Stomach (tissue), 4 donors: ENCODE results near the gene FBXW8.

ENCODE experiments used
- CTCF ChIP-seq, 7 experiments: fragments of 450-650 bp in 4 of 7; fragments of 200-600 bp in 3 of 7; sonication (generic) in 3 of 7; IDR thresholded peaks; one replicate each; pipeline ENCODE4 v1.5.1; 2016 to 2019; ENCODE audit warnings: antibody characterized with exemption in 7 of 7, control low read depth in 2 of 7, mild to moderate bottlenecking in 1 of 7
- POLR2A ChIP-seq, 4 donors: fragments of 450-650 bp; IDR thresholded peaks; one replicate each; pipeline ENCODE4 v1.6.1; 2016; ENCODE audit warnings: antibody characterized with exemption in 4 of 4, control low read depth in 2 of 4, mild to moderate bottlenecking in 1 of 4, moderate library complexity in 1 of 4

- TF ChIP-seq CTCF (IDR thresholded peaks at IDR 0.05) (peak in 1 of 7 experiments; percentile 53), POLR2A (IDR thresholded peaks at IDR 0.05) (no peak)
Measured at GRCh38 chr12:116955382-116956021, 44.8 kb downstream of the FBXW8 start.
